RPMI8226 (cell line): ENCODE measurements around the gene ZNF892.
"Not testable (repeated sequence)": the region's sequence is repeated elsewhere in the genome, so short reads cannot be mapped to it uniquely, and the experiment has no call there.

Source experiments
- DNase-seq: peaks from one replicate; pipeline ENCODE4 v3.0.0-alpha.2; 2015

ZNF892 gene

GRCh38 chr2:95231723-95232122, 24.4 kb downstream of the ZNF892 start:
- DNase-seq = peak; percentile 58

GRCh38 chr2:95232232-95232631, 24.9 kb downstream of the ZNF892 start:
- no peak for DNase-seq

GRCh38 chr2:95234286-95234785, 27.0 kb downstream of the ZNF892 start:
- DNase-seq = no peak

GRCh38 chr2:95234816-95235215, 27.5 kb downstream of the ZNF892 start:
- no peak for DNase-seq

GRCh38 chr2:95238131-95238530, 30.8 kb downstream of the ZNF892 start:
- DNase-seq = no peak

- no peak for DNase-seq
Observed at GRCh38 chr2:95240091-95240490, 32.8 kb downstream of the ZNF892 start.

GRCh38 chr2:95240556-95240955, 33.2 kb downstream of the ZNF892 start:
- DNase-seq = no peak

GRCh38 chr2:95242084-95242483, 34.8 kb downstream of the ZNF892 start:
- DNase-seq = not testable (repeated sequence)
